ENCODE results near the gene TNKS1BP1. TPM values are rescaled to one million over a fixed set of nuclear protein-coding genes. Genes with fewer than 3 reads are reported as not detected.

The TNKS1BP1 gene
- total RNA-seq, 1 donor from 2014 or later: 11.7 TPM

GRCh38 chr11:57306940-57307565 is 17.7 kb downstream of the TNKS1BP1 start:
- no peak overlapping the region for H3K9ac ChIP-seq
- Mint-ChIP-seq H3K4me1 (peaks cover 21% of the 10 kb centered on the region), H3K9me3 (no peaks in the 10 kb centered on the region), H3K27ac (no peak overlapping the region), H3K27me3 (ENCODE audit: insufficient read depth, low read depth) (peaks cover 5% of the 10 kb centered on the region), H3K36me3 (peaks cover 39% of the 10 kb centered on the region), H3K4me3 (no peak overlapping the region)
- no peak overlapping the region for H3K4me2 ChIP-seq
- peaks cover 9% of the 10 kb centered on the region for H3F3A ChIP-seq (ENCODE audit: low read depth)
- no peaks in the 10 kb centered on the region for H3K9me3 ChIP-seq (ENCODE audit: low read depth)
- no peaks in the 10 kb centered on the region for H3K27me3 ChIP-seq
- no peak overlapping the region for H3K4me3 ChIP-seq
- no peaks in the 10 kb centered on the region for H3K36me3 ChIP-seq
- peaks cover 37% of the 10 kb centered on the region for H3K79me2 ChIP-seq (ENCODE audit: low read depth)
- peaks cover 48% of the 10 kb centered on the region for H4K20me1 ChIP-seq (ENCODE audit: low read depth)
- H3K4me1 ChIP-seq: peaks cover 5% of the 10 kb centered on the region
- no peak overlapping the region for H3K27ac ChIP-seq
- no peak for TF ChIP-seq CTCF (IDR thresholded peaks at IDR 0.05)
- no peak for TF ChIP-seq EZH2 (IDR thresholded peaks at IDR 0.05)
- no peak for TF ChIP-seq EZH2phosphoT487 (IDR thresholded peaks at IDR 0.05)
- DNase-seq (ENCODE audit: low spot score): no peak
- H2AFZ ChIP-seq (replicated peaks): no peak overlapping the region

- Histone ChIP-seq H3K27me3 (no peaks in the 10 kb centered on the region), H4K20me1 (ENCODE audit: low read depth) (peaks cover 42% of the 10 kb centered on the region), H3K9me3 (ENCODE audit: low read depth) (no peaks in the 10 kb centered on the region), H3K36me3 (no peaks in the 10 kb centered on the region), H3F3A (ENCODE audit: low read depth) (peaks cover 1% of the 10 kb centered on the region), H3K4me2 (no peak overlapping the region), H3K27ac (no peak overlapping the region), H3K4me3 (no peak overlapping the region), H2AFZ (replicated peaks) (no peak overlapping the region), H3K4me1 (no peaks in the 10 kb centered on the region), H3K79me2 (ENCODE audit: low read depth) (peaks cover 37% of the 10 kb centered on the region), H3K9ac (no peak overlapping the region)
- Mint-ChIP-seq H3K27ac (peak overlapping the region; percentile 57), H3K27me3 (ENCODE audit: insufficient read depth, low read depth) (peaks cover 8% of the 10 kb centered on the region), H3K4me1 (peaks cover 16% of the 10 kb centered on the region), H3K4me3 (no peak overlapping the region), H3K9me3 (no peaks in the 10 kb centered on the region), H3K36me3 (peaks cover 45% of the 10 kb centered on the region)
- TF ChIP-seq CTCF (IDR thresholded peaks at IDR 0.05) (no peak), EZH2 (IDR thresholded peaks at IDR 0.05) (no peak), EZH2phosphoT487 (IDR thresholded peaks at IDR 0.05) (no peak)
- DNase-seq (ENCODE audit: low spot score): no peak
Observed at GRCh38 chr11:57306161-57306876, 18.4 kb downstream of the TNKS1BP1 start.

GRCh38 chr11:57305523-57305922 is 19.2 kb downstream of the TNKS1BP1 start:
- Mint-ChIP-seq H3K4me3 (no peak overlapping the region), H3K27me3 (ENCODE audit: insufficient read depth, low read depth) (peaks cover 8% of the 10 kb centered on the region), H3K9me3 (no peaks in the 10 kb centered on the region), H3K4me1 (peaks cover 11% of the 10 kb centered on the region), H3K27ac (no peak overlapping the region), H3K36me3 (peaks cover 53% of the 10 kb centered on the region)
- H3K4me1 ChIP-seq: no peaks in the 10 kb centered on the region
- no peak overlapping the region for H3K9ac ChIP-seq
- no peaks in the 10 kb centered on the region for H3F3A ChIP-seq (ENCODE audit: low read depth)
- no peaks in the 10 kb centered on the region for H3K9me3 ChIP-seq (ENCODE audit: low read depth)
- no peaks in the 10 kb centered on the region for H3K36me3 ChIP-seq
- peaks cover 34% of the 10 kb centered on the region for H4K20me1 ChIP-seq (ENCODE audit: low read depth)
- peaks cover 31% of the 10 kb centered on the region for H3K79me2 ChIP-seq (ENCODE audit: low read depth)
- H3K4me2 ChIP-seq: no peak overlapping the region
- DNase-seq (ENCODE audit: low spot score): no peak
- TF ChIP-seq EZH2 (IDR thresholded peaks at IDR 0.05) (no peak), EZH2phosphoT487 (IDR thresholded peaks at IDR 0.05) (no peak), CTCF (IDR thresholded peaks at IDR 0.05) (no peak)
- no peak overlapping the region for H3K27ac ChIP-seq
- no peak overlapping the region for H2AFZ ChIP-seq (replicated peaks)
- no peaks in the 10 kb centered on the region for H3K27me3 ChIP-seq
- no peak overlapping the region for H3K4me3 ChIP-seq
